Lung (tissue), 12 donors: Measurements from ENCODE around the gene PLXNA2. TPM values are rescaled to one million over a fixed set of nuclear protein-coding genes. Genes with fewer than 3 reads are reported as not detected.

Experiments used
- ATAC-seq: fragments of 200-7000 bp; cut with Tn5 transposase; one replicate; pipeline ENCODE4 v1.9.1; 2020; ENCODE audit warnings: moderate number of reproducible peaks; ENCODE audit not compliant: insufficient read depth, low FRiP score
- DNase-seq, 3 donors: peaks; one replicate each; pipeline ENCODE4 v3.0.0-alpha.2; 2013 to 2017
- H3K27ac ChIP-seq, 2 donors: one replicate each; pipeline ENCODE4 v1.5.1; 2013; ENCODE audit warnings: mild to moderate bottlenecking in 2 of 2, moderate library complexity in 2 of 2, control low read depth in 1 of 2, inconsistent platforms in 1 of 2, low read depth in 1 of 2, low read length in 1 of 2
- H3K27me3 ChIP-seq, 3 donors: one replicate each; pipeline ENCODE4 v1.5.1; 2013; ENCODE audit warnings: low read length in 2 of 3; ENCODE audit not compliant: control insufficient read depth in 3 of 3, insufficient read depth in 3 of 3
- H3K36me3 ChIP-seq, 4 donors: one replicate each; pipeline ENCODE4 v1.5.1; 2013; ENCODE audit warnings: low read length in 4 of 4, mild to moderate bottlenecking in 1 of 4, moderate library complexity in 1 of 4; ENCODE audit not compliant: control insufficient read depth in 4 of 4, insufficient read depth in 4 of 4
- H3K4me1 ChIP-seq, 5 donors: one replicate each; pipeline ENCODE4 v1.5.1; 2013; ENCODE audit warnings: low read length in 5 of 5, mild to moderate bottlenecking in 2 of 5, moderate library complexity in 1 of 5; ENCODE audit not compliant: control insufficient read depth in 5 of 5, insufficient read depth in 5 of 5
- H3K4me3 ChIP-seq: one replicate; pipeline ENCODE4 v1.5.1; 2013; ENCODE audit warnings: mild to moderate bottlenecking, control low read depth, moderate library complexity
- H3K9ac ChIP-seq, 2 donors: one replicate each; pipeline ENCODE4 v1.5.1; 2013; ENCODE audit warnings: low read length in 2 of 2, control low read depth in 1 of 2; ENCODE audit not compliant: insufficient read depth in 1 of 2
- H3K9me3 ChIP-seq, 4 donors: one replicate each; pipeline ENCODE4 v1.5.1; 2013; ENCODE audit warnings: low read length in 3 of 4, mild to moderate bottlenecking in 1 of 4, moderate library complexity in 1 of 4; ENCODE audit not compliant: control insufficient read depth in 4 of 4, insufficient read depth in 3 of 4
- WGBS, 2 donors: extraction: QIAGEN DNeasy Blood & Tissue Kit; methylation state at CpG; one replicate each; pipeline ENCODE4 v1.1.7; 2013; 5-methylcytosine and 5-hydroxymethylcytosine counted together
- polyA plus RNA-seq, 2 donors: library from polyadenylated mRNA; stranded (reverse); fragments of 200-250 nt; gene quantifications; one replicate each; pipeline ENCODE4 v1.2.1, GENCODE V29; 2013
- total RNA-seq, 2 donors: library from RNA; depleted of rRNA in 1 of 2; stranded (reverse); fragments of >200 nt in 1 of 2; gene quantifications; one replicate each; pipeline ENCODE4 v1.2.1, GENCODE V29; 2014 to 2021
- TF ChIP-seq, protein P1 (sequence below): IDR thresholded peaks from 2 replicates; pipeline ENCODE4 v1.5.1; 2012; ENCODE audit warnings: mild to moderate bottlenecking; ENCODE audit errors: control extremely low read depth, extremely low read depth
- donor health status: control.
- donor health status: control.
- donor health status: Bipolar disorder and iron deficiency.
- donor health status: healthy.
- donor health status: DM: yes; HTN: yes; CAD: no.

Gene PLXNA2
- total and polyA plus RNA-seq, 4 donors = 13.2 to 118 (median 32.6) TPM

DNA sequence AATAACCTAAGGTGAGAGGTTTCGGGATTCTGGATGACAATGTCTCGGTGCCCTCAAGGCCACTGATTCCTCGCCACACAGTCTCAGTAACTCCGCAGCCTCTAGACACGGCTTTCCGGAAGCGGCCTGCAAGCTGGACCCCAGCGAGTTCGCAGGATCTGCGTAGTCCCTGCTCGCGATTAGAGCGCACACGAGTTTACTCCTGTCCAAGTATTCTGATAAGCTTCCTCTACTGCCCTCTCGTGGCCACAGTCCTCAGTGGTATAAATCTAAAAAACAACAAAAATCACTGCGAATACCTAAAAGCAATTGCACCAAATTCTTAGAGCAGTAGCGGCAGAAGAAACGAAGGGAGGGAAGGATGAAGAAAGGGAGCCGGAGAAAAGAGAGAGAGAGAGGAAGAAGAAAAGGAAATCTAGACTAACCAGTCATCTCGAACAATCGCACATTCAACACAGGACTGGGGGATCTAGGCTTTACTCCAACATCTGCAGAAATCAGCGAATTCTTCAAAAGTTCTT lies 1.1 kb upstream of the PLXNA2 start:
- Histone ChIP-seq H3K4me1 (peaks cover 5 to 49% (median 18%) of the 10 kb centered on the region in 5 donors), H3K9me3 (no peaks in the 10 kb centered on the region), H3K27me3 (no peaks in the 10 kb centered on the region), H3K27ac (peak overlapping the region; percentile 38 to 84), H3K4me3 (no peak overlapping the region), H3K9ac (peak overlapping the region in 1 of 2 donors; percentile 19), H3K36me3 (no peaks in the 10 kb centered on the region)
- DNase-seq = peak; percentile 92 to 97 (median 97)
- ATAC-seq = peak; percentile 71
- 7 to 9% methylated on average over 22 of the region's 22 CpGs for WGBS, 2 donors
- TF ChIP-seq, protein P1, sequence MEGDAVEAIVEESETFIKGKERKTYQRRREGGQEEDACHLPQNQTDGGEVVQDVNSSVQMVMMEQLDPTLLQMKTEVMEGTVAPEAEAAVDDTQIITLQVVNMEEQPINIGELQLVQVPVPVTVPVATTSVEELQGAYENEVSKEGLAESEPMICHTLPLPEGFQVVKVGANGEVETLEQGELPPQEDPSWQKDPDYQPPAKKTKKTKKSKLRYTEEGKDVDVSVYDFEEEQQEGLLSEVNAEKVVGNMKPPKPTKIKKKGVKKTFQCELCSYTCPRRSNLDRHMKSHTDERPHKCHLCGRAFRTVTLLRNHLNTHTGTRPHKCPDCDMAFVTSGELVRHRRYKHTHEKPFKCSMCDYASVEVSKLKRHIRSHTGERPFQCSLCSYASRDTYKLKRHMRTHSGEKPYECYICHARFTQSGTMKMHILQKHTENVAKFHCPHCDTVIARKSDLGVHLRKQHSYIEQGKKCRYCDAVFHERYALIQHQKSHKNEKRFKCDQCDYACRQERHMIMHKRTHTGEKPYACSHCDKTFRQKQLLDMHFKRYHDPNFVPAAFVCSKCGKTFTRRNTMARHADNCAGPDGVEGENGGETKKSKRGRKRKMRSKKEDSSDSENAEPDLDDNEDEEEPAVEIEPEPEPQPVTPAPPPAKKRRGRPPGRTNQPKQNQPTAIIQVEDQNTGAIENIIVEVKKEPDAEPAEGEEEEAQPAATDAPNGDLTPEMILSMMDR = peak; percentile 82

DNA sequence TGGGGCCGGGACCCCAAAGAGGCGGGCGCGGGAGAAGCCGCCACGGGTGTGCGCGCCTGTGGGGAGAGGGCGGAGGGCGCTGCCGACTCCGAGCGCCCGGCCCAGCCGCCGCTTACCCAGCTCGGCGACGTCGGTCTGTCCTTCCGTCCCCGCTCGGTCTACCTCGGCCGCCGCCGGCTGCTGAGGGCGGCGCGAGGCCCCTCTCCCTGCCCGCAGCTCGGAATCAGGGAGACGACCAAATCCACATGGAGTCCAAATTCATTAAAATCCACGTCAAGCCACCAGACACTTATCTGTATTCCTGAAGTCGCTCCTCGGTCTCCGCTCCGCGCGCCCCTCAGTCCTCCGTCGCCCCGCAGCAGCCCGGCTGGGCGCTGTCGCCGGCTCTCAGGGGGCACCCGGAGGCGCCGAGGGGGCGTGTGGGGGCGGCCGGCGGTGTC lies 637 bp downstream of the PLXNA2 start:
- TF ChIP-seq, protein P1 = no peak
- peak overlapping the region; percentile 93 to 94 for H3K27ac ChIP-seq
- peaks cover 3 to 62% (median 26%) of the 10 kb centered on the region in 5 donors for H3K4me1 ChIP-seq
- WGBS, 2 donors = 0% methylated on average over 49 to 54 of the region's 54 CpGs
- H3K36me3 ChIP-seq = no peaks in the 10 kb centered on the region
- H3K9me3 ChIP-seq = no peaks in the 10 kb centered on the region
- peak overlapping the region; percentile 75 for H3K4me3 ChIP-seq
- DNase-seq (no peak), ATAC-seq (peak; percentile 17)
- no peaks in the 10 kb centered on the region for H3K27me3 ChIP-seq
- peak overlapping the region in 1 of 2 donors; percentile 19 for H3K9ac ChIP-seq

DNA sequence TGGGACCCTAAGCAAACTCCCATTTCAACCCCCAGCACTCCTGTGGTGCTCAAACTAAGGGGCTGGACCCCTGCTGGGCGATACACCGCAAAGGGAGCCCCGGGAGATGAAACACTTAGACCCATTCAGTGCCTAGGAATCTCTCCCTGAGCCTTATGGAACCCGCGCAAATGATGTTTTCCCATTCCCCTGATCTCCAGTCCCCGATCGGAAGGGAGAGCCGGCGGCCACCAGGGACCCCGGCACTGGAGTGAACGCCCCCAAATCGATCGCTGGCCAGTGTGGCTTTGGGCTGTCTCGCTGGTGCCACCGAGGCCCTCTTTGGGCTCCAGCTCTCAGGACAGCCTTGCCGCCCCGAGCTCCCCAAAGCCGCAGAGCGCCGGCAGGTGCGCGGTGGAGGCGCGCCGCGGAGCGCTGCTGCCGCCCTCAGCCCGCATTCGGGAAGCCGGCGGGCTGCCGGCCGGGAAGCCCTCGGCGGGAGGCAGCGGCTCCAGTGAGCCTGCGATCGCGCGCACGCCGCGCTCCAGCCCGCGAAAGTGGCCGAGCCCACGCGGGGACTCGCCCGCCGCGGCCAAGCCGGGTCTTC lies 1.1 kb downstream of the PLXNA2 start:
- ATAC-seq (peak; percentile 12), DNase-seq (peak; percentile 45 to 62 (median 45))
- 2% methylated on average over 46 to 54 of the region's 54 CpGs for WGBS, 2 donors
- TF ChIP-seq, protein P1 = no peak
- peaks cover 2 to 64% (median 26%) of the 10 kb centered on the region in 5 donors for H3K4me1 ChIP-seq
- peak overlapping the region; percentile 93 to 94 for H3K27ac ChIP-seq
- no peaks in the 10 kb centered on the region for H3K9me3 ChIP-seq
- H3K9ac ChIP-seq = peak overlapping the region in 1 of 2 donors; percentile 4
- no peaks in the 10 kb centered on the region for H3K36me3 ChIP-seq
- peak overlapping the region; percentile 75 for H3K4me3 ChIP-seq
- no peaks in the 10 kb centered on the region for H3K27me3 ChIP-seq
